ENCODE results near the gene GAD2. TPM values are rescaled to one million over a fixed set of nuclear protein-coding genes. Genes with fewer than 3 reads are reported as not detected.
A peak's percentile ranks its signal among the peaks of the same experiment; 100 is the strongest.

Gene GAD2
- total RNA-seq, 2 donors from 2014 or later, result not detected

DNA sequence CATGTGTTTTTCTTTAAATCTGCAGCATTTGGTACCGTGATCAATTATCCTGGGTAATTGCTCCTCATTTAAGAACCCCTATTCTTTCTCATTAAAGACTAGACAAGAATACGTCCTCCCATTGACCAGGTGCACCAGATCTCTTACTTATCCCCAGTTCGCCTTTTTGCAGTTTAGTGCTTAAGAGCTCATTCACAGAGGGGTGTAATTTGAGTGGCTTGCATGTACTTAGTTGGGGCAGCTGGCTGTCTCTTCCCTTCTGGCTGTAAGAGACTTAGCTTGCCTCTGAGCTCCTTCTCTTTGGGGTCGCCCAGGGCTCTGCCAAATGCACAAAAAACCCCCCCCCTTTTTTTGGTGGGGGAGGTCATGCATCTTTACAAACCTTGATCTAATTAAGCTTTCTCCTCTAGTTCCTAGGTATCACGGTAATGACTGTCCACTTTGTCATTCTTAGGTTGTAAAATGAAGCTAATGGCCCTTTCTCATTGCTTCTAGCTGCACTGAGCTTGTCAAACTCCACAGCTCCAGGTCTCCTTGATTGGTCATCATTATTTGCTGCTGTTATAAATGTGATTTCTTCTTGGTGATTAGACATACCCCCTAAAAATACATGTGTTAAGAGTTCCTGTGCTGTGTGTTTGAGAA, 26.3 kb downstream of the GAD2 start:
- Mint-ChIP-seq H3K4me1 (ENCODE audit: low read depth in 2 of 2) (no peaks in the 10 kb centered on the region), H3K27me3 (peaks cover 25 to 53% of the 10 kb centered on the region in 2 donors), H3K36me3 (no peaks in the 10 kb centered on the region), H3K27ac (no peak overlapping the region), H3K4me3 (no peak overlapping the region), H3K9me3 (no peaks in the 10 kb centered on the region)
- ATAC-seq (no peak), DNase-seq (ENCODE audit: low spot score) (no peak)

DNA sequence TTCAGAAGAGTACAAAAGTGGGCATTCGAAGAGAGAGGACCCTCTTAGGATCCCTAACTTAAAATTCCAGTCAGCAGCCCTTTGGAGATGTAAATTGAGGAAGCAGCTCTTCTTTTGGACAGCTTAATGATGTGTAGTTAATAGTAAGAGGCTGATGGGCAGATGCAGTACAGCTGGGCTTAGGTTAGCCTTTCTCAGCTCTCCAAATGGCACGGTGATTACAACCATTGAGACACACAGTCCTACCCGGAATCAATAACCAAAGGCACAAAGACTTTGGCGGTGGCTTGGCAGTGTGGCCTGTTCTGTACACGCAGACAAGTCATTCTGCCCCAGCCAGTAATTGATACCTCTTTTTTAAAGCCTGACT, 26.8 kb downstream of the GAD2 start:
- peaks cover 22 to 48% of the 10 kb centered on the region in 2 donors for H3K27me3 Mint-ChIP-seq
- DNase-seq (ENCODE audit: low spot score), result no peak
- no peak overlapping the region for H3K27ac Mint-ChIP-seq
- no peak overlapping the region for H3K4me3 Mint-ChIP-seq
- no peaks in the 10 kb centered on the region for H3K9me3 Mint-ChIP-seq
- H3K36me3 Mint-ChIP-seq, result no peaks in the 10 kb centered on the region
- ATAC-seq, result no peak
- H3K4me1 Mint-ChIP-seq (ENCODE audit: low read depth in 2 of 2), result no peaks in the 10 kb centered on the region

DNA sequence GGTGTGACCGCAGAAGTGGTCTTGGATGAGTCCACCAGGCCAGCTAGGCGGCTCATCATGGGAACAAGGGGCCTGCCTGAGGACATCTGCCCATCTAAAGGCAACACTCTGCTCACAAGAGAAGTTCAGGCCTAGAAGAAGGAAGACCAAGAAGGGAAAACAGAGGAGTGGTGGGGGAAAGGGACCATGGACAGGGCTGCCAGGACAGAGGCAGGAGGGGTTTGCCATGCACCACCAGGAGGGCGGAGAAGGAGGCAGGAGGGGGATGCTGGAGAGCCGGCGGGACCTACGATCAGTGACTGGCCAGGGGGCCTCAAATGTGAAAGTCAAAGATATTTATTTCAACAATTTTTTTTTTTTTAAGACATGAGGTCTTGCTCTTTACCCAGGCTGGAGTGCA, 33.1 kb downstream of the GAD2 start:
- Mint-ChIP-seq H3K4me1 (ENCODE audit: low read depth in 2 of 2) (peaks cover 0 to 2% of the 10 kb centered on the region in 2 donors), H3K27me3 (peaks cover 17 to 30% of the 10 kb centered on the region in 2 donors), H3K27ac (no peak overlapping the region), H3K4me3 (no peak overlapping the region), H3K36me3 (no peaks in the 10 kb centered on the region), H3K9me3 (no peaks in the 10 kb centered on the region)
- peak in 1 of 2 donors; percentile 45 for ATAC-seq
- DNase-seq (ENCODE audit: low spot score), result no peak

DNA sequence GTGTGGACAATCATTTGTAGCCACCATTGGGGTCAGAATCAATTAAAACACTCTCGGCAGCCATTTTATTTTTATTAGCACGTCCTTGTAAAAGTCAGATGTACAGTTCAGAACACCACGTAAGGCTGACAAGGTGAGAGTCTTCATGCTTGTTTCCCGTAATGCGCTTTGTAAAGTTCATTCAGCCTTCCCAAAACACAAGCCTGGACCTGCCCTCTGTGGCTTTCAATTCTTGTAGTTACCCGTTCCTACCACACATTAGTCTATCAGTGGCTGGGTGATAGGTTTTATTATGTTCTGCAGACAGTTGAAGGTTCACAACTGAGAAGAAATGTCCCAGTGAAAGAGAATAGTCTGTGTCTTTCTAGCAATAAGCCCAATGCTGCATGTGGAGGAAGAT, 35.4 kb downstream of the GAD2 start:
- H3K27ac Mint-ChIP-seq, result no peak overlapping the region
- DNase-seq (ENCODE audit: low spot score), result no peak
- H3K9me3 Mint-ChIP-seq, result no peaks in the 10 kb centered on the region
- H3K4me1 Mint-ChIP-seq (ENCODE audit: low read depth in 2 of 2), result peaks cover 0 to 2% of the 10 kb centered on the region in 2 donors
- no peak for ATAC-seq
- H3K36me3 Mint-ChIP-seq, result no peaks in the 10 kb centered on the region
- H3K27me3 Mint-ChIP-seq, result peaks cover 24 to 32% of the 10 kb centered on the region in 2 donors
- no peak overlapping the region for H3K4me3 Mint-ChIP-seq

DNA sequence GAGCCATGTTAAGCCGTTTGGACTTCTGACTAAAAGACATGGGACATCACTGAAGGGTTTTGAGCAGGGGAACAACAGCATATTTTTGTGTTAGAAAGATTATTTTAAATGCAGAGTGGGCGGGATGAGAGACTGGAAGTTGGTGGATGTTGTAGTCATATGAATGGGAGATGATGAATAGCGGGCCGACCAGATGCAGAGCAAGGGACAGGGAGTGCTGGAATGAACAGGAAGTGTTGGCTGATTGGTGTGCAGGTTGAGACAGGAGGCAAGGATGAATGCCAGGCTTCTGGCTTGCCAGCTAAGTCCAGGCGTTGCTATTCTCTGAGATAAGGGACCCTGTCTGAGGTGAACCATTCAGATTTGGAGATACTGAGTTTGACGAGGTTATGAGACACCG, 38.0 kb downstream of the GAD2 start:
- Mint-ChIP-seq H3K27me3 (peaks cover 27 to 45% of the 10 kb centered on the region in 2 donors), H3K9me3 (no peaks in the 10 kb centered on the region), H3K36me3 (no peaks in the 10 kb centered on the region), H3K4me3 (no peak overlapping the region), H3K4me1 (ENCODE audit: low read depth in 2 of 2) (peaks cover 0 to 2% of the 10 kb centered on the region in 2 donors), H3K27ac (no peak overlapping the region)
- ATAC-seq (no peak), DNase-seq (ENCODE audit: low spot score) (no peak)

DNA sequence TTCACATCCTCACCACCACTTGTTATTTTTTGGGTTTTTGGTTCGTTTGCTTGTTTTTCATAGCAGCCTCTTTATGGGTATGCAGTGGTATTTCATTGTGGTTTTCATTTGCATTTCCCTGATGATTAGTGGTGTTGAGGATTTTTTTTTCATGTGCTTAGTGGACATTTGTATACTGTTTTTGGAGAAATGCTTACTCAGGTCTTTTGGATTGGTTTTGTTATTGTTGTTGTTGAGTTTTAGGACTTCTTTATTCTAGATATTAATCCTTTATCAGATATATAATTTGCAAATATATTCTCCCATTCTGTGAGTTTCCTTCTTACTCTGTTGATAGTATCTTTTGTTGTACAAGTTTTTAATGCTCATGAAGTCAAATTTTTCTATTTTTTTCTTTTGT, 42.8 kb downstream of the GAD2 start:
- H3K4me3 Mint-ChIP-seq, result no peak overlapping the region
- no peaks in the 10 kb centered on the region for H3K4me1 Mint-ChIP-seq (ENCODE audit: low read depth in 2 of 2)
- no peaks in the 10 kb centered on the region for H3K36me3 Mint-ChIP-seq
- peaks cover 31 to 55% of the 10 kb centered on the region in 2 donors for H3K27me3 Mint-ChIP-seq
- no peak overlapping the region for H3K27ac Mint-ChIP-seq
- H3K9me3 Mint-ChIP-seq, result no peaks in the 10 kb centered on the region
- ATAC-seq, result no peak
- no peak for DNase-seq (ENCODE audit: low spot score)

DNA sequence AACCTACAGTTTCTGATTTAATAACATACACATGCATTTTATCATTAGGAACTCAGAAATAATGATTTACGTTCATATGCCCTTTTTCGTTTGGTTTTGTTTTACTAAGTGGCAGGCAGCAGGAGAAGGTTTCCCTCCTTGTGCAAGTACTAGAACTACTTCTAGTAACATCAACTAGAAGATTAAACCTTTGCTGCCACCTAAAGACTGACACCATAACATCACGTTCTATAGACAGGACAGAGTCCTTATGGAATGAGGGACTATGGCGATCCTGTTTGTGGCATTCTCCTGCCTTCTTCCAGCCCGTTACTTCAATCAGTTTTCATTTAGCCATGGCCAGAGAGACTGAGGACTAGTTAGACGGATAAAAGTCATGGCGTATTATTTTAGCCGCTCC, 53.2 kb downstream of the GAD2 start:
- no peaks in the 10 kb centered on the region for H3K4me1 Mint-ChIP-seq (ENCODE audit: low read depth in 2 of 2)
- H3K9me3 Mint-ChIP-seq, result no peaks in the 10 kb centered on the region
- no peak overlapping the region for H3K4me3 Mint-ChIP-seq
- H3K36me3 Mint-ChIP-seq, result no peaks in the 10 kb centered on the region
- peaks cover 2 to 5% of the 10 kb centered on the region in 2 donors for H3K27me3 Mint-ChIP-seq
- DNase-seq (ENCODE audit: low spot score) (no peak), ATAC-seq (no peak)
- no peak overlapping the region for H3K27ac Mint-ChIP-seq

DNA sequence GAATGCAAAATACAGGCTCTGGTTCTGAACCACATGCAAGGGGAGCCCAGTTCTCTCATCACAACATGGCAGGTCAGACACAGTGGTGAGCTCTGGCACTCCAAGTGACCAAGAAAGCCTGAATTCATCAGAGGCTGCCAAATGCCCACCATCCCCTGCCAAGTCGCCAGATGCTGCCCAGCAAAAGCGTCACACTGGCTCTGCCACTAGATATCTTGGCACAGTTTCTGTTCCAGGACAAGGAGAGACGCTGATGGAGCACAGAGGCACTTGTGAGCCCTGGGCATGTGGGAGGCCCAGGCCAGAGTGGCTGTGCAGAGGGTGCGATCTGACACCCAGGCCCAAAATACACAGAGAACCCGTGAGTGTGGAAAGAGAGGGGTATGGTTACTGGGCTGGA, 57.8 kb downstream of the GAD2 start:
- Mint-ChIP-seq H3K36me3 (no peaks in the 10 kb centered on the region), H3K4me3 (no peak overlapping the region)

DNA sequence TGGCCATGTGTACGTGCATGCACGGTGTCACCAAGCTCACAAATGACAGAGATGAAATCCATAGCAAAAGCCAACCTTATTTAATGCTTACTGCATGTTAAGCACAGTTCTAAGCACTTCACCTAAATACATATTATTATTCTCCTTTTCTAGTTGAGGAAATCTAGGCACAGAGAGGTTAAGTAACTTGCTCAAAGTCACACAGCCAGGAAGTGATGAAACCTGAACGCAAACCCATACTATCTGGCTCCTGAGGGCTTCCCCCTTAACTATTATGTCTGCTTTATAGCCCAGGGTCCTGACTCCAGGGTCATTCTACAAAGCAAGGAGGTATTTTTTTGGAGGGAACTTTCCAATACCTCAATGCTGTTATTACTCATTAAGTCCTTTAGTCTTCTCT, 61.7 kb downstream of the GAD2 start:
- Mint-ChIP-seq H3K4me3 (no peak overlapping the region), H3K4me1 (ENCODE audit: low read depth in 2 of 2) (no peaks in the 10 kb centered on the region), H3K9me3 (no peaks in the 10 kb centered on the region), H3K36me3 (no peaks in the 10 kb centered on the region), H3K27me3 (peaks cover 15 to 21% of the 10 kb centered on the region in 2 donors), H3K27ac (no peak overlapping the region)
- no peak for DNase-seq (ENCODE audit: low spot score)
- ATAC-seq, result no peak

More for the DNA sequence above, 57.8 kb downstream of the GAD2 start:
- no peaks in the 10 kb centered on the region for H3K9me3 Mint-ChIP-seq
- DNase-seq (ENCODE audit: low spot score) (no peak), ATAC-seq (peak in 1 of 2 donors; percentile 3)
- peaks cover 12% of the 10 kb centered on the region in 2 donors for H3K27me3 Mint-ChIP-seq
- H3K4me1 Mint-ChIP-seq (ENCODE audit: low read depth in 2 of 2), result no peaks in the 10 kb centered on the region
- no peak overlapping the region for H3K27ac Mint-ChIP-seq

DNA sequence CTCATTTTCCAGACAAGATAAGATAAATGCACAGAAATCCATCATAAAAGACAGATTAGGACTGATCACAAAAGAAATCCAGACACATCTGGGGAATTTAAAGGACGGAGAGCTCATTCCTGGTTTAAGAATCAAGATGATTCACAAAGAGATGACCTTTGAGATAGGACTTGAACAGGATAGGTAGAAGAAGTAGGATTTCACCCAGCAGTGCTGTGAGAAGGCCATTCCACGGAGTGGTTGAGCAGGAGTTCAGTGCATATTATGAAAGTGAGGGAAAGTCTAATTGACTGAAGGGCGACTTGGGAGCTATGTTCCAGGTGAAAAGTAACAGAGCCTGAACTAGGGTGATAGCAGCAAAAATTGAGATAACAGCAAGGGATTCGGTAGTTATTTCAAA, 73.7 kb downstream of the GAD2 start:
- H3K4me1 Mint-ChIP-seq (ENCODE audit: low read depth in 2 of 2), result no peaks in the 10 kb centered on the region
- H3K27ac Mint-ChIP-seq, result no peak overlapping the region
- H3K27me3 Mint-ChIP-seq, result peaks cover 21 to 58% of the 10 kb centered on the region in 2 donors
- H3K9me3 Mint-ChIP-seq, result no peaks in the 10 kb centered on the region
- H3K4me3 Mint-ChIP-seq, result no peak overlapping the region
- no peaks in the 10 kb centered on the region for H3K36me3 Mint-ChIP-seq
- DNase-seq (ENCODE audit: low spot score), result no peak
- ATAC-seq, result no peak

DNA sequence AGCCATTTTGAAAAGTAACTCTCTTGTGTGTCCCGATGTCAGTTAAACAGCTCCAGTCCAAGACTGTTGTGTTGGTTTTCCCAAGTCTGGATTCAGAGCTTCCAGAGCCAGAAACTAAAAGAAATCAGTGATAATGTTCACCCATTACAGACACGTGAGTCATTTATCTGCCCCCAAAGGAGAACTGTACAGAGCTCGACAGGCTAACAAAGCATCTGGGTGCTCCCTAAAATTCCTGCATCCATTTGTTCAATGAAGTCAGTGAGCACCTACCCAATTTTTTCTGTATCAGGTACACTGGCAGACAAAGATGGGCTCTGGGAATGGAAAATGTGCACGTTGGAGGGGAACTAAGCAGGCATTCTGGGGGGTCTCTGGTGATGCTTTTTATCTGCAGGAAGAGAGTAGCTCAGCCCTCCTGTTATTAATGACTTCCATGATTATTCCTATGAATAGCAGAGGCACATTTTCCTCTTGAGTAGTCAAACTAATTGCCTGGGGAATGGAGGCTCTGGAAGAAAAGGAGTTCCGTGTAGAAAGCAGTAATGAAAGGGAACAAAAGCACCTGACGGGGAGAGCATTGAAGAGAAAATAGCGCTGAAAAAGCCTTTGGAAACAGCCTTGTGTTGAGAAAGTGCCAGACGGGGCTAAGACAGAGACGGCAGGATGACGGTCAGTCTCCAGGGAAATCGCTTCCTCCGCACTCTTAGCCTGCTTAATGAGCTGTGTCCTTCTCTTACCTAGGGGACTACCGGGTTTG, 75.3 kb downstream of the GAD2 start:
- Mint-ChIP-seq H3K9me3 (no peaks in the 10 kb centered on the region), H3K4me3 (no peak overlapping the region), H3K27ac (no peak overlapping the region), H3K4me1 (ENCODE audit: low read depth in 2 of 2) (no peaks in the 10 kb centered on the region), H3K27me3 (peaks cover 21 to 56% of the 10 kb centered on the region in 2 donors), H3K36me3 (no peaks in the 10 kb centered on the region)
- DNase-seq (ENCODE audit: low spot score) (no peak), ATAC-seq (no peak)

DNA sequence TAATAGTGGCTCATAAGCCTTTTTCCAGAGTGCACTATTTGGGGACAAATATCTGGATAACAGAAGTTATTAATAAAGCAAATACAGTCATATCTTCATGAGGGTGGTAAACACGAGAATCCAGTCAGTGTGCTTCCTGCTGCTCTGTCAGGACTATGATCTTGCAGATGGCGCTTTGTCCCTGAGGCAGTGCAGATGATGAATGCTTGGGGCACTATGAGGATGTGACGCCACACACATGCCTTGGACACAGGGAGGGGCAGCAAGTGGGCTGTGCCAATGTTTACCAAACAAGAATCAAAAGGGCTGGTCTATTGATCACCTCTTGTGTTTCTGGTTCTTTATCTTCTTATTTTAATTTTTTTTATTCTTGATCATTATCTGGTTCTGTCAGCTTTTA, 79.8 kb downstream of the GAD2 start:
- Mint-ChIP-seq H3K27ac (no peak overlapping the region), H3K36me3 (no peaks in the 10 kb centered on the region), H3K4me3 (no peak overlapping the region), H3K4me1 (ENCODE audit: low read depth in 2 of 2) (no peaks in the 10 kb centered on the region), H3K27me3 (peaks cover 18 to 34% of the 10 kb centered on the region in 2 donors), H3K9me3 (no peaks in the 10 kb centered on the region)
- ATAC-seq, result no peak
- no peak for DNase-seq (ENCODE audit: low spot score)

DNA sequence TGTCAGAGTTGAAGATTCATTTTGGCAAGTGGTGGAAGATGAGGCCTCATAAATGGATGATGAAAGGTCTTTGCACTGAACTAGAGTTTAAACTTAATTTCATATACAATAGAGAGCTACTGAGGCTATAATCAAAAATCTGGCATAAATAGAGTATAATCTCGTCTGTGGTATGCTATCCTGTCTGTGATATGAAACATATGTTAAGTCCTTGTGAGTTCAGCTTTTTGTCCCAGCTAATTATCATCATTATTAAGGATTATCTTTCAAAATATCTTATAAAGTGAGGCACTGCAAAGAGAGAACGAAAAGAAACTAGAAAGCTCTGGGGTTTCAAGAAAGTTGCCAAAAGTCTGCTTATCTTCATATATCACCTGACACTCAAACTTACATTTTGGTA, 83.4 kb downstream of the GAD2 start:
- DNase-seq (ENCODE audit: low spot score) (no peak), ATAC-seq (no peak)
- no peak overlapping the region for H3K4me3 Mint-ChIP-seq
- peaks cover 8 to 22% of the 10 kb centered on the region in 2 donors for H3K27me3 Mint-ChIP-seq
- no peaks in the 10 kb centered on the region for H3K36me3 Mint-ChIP-seq
- no peaks in the 10 kb centered on the region for H3K9me3 Mint-ChIP-seq
- no peak overlapping the region for H3K27ac Mint-ChIP-seq
- H3K4me1 Mint-ChIP-seq (ENCODE audit: low read depth in 2 of 2), result no peaks in the 10 kb centered on the region

DNA sequence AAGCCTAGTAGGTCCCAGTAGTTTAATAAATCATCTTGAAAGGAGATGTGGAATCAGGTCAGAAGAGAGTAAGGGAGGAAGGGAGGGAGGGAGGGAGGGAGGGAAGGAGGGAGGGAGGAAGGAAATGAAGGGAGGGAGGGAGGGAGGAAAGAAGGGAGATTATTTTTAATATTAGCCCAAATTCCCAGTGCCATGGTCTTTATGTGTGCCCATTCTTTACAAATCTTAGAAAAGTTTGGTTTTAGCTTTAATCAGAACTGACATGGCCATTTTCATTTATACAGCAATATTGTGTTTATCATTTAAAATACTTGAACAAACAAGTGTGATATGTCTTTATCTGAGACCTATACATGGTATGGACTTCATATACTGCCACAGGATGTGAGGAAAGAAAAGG, 86.8 kb downstream of the GAD2 start:
- Mint-ChIP-seq H3K36me3 (no peaks in the 10 kb centered on the region), H3K27ac (no peak overlapping the region), H3K4me1 (ENCODE audit: low read depth in 2 of 2) (no peaks in the 10 kb centered on the region), H3K27me3 (peaks cover 25% of the 10 kb centered on the region in 2 donors), H3K9me3 (no peaks in the 10 kb centered on the region), H3K4me3 (no peak overlapping the region)
- ATAC-seq (no peak), DNase-seq (ENCODE audit: low spot score) (no peak)
